Measurements from ENCODE around the gene SEMA5A. TPM values are rescaled to one million over a fixed set of nuclear protein-coding genes. Genes with fewer than 3 reads are reported as not detected.

SEMA5A gene
- total RNA-seq, 1 experiment from 2014 or later: 34.3 TPM

DNA sequence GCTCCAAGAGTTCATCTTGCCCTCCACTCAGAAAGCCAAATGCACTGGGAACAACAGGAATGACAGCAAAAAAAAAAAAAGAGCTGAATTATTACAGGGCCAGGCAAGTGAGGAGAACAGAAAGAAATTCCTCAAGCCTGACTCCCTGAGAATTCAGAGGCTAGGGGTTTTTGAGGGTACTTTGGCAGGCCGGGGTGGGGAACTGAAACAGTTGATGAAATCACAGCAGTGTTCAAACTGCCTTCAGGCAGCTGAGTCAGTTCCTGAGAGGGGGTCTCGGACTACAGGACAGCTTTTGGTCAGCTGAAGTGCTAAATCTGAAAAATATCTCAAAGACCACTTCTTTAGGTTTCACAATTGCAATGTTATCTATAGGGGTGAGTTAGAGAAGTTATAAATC, 419.4 kb downstream of the SEMA5A start:
- peaks cover 19% of the 10 kb centered on the region for H3K36me3 Mint-ChIP-seq (ENCODE audit: insufficient read depth, unreplicated experiment)
- CTCF ChIA-PET: no interaction called here
- POLR2A ChIA-PET: no interaction called here
- no TSS peak for BruUV-seq (replicated peaks)
- no peaks in the 10 kb centered on the region for H3K9me3 Mint-ChIP-seq (ENCODE audit: unreplicated experiment)
- no peaks in the 10 kb centered on the region for H3K4me1 ChIP-seq
- no peaks in the 10 kb centered on the region for H3K27me3 ChIP-seq (replicated peaks; ENCODE audit: control insufficient read depth, insufficient read depth, low read length)
- DNase-seq: no peak
- intact Hi-C loops (cut with micrococcal nuclease; ENCODE audit: unreplicated experiment): no loop called here
- no peak overlapping the region for H3K4me3 Mint-ChIP-seq (ENCODE audit: unreplicated experiment)
- TF ChIP-seq, protein P1, sequence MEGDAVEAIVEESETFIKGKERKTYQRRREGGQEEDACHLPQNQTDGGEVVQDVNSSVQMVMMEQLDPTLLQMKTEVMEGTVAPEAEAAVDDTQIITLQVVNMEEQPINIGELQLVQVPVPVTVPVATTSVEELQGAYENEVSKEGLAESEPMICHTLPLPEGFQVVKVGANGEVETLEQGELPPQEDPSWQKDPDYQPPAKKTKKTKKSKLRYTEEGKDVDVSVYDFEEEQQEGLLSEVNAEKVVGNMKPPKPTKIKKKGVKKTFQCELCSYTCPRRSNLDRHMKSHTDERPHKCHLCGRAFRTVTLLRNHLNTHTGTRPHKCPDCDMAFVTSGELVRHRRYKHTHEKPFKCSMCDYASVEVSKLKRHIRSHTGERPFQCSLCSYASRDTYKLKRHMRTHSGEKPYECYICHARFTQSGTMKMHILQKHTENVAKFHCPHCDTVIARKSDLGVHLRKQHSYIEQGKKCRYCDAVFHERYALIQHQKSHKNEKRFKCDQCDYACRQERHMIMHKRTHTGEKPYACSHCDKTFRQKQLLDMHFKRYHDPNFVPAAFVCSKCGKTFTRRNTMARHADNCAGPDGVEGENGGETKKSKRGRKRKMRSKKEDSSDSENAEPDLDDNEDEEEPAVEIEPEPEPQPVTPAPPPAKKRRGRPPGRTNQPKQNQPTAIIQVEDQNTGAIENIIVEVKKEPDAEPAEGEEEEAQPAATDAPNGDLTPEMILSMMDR (IDR thresholded peaks at IDR 0.05; ENCODE audit: insufficient read depth in 1 of 2, low read depth in 1 of 2, low read length in 1 of 2, severe bottlenecking in 1 of 2, unreplicated experiment in 1 of 2): no peak
- H3K4me3 ChIP-seq (ENCODE audit: low read depth, low read length): no peak overlapping the region
- no peaks in the 10 kb centered on the region for H3K9me3 ChIP-seq
- no peak overlapping the region for H3K27ac Mint-ChIP-seq (ENCODE audit: unreplicated experiment)
- H3K27me3 Mint-ChIP-seq (ENCODE audit: insufficient read depth, unreplicated experiment): no peaks in the 10 kb centered on the region
- H3K4me1 Mint-ChIP-seq (ENCODE audit: low read depth, unreplicated experiment): peaks cover 6% of the 10 kb centered on the region
- H3K36me3 ChIP-seq (ENCODE audit: control insufficient read depth, insufficient read depth, low read length): no peaks in the 10 kb centered on the region

DNA sequence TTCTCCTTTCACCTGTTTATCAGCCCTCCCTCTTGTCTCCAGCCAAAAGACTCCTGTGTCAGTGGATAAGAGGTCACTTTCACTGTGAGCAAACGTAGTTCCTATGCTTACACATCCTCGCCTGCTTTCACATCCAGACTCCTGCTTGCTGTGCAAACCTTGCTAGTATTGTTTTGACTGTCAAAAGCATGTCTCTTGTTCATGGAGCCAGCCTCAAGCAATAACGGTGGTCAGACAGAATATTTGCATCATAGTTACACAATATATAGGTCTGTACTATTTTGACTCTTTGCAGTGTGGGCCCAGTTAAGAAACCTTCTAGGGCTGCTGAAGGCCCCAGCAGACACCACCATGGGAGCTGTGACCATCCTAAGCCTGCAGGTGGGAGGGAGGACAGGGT, 420.0 kb downstream of the SEMA5A start:
- Mint-ChIP-seq H3K36me3 (ENCODE audit: insufficient read depth, unreplicated experiment) (peaks cover 19% of the 10 kb centered on the region), H3K27me3 (ENCODE audit: insufficient read depth, unreplicated experiment) (no peaks in the 10 kb centered on the region), H3K4me1 (ENCODE audit: low read depth, unreplicated experiment) (peaks cover 6% of the 10 kb centered on the region), H3K9me3 (ENCODE audit: unreplicated experiment) (no peaks in the 10 kb centered on the region), H3K27ac (ENCODE audit: unreplicated experiment) (no peak overlapping the region), H3K4me3 (ENCODE audit: unreplicated experiment) (no peak overlapping the region)
- Histone ChIP-seq H3K27me3 (replicated peaks; ENCODE audit: control insufficient read depth, insufficient read depth, low read length) (no peaks in the 10 kb centered on the region), H3K36me3 (ENCODE audit: control insufficient read depth, insufficient read depth, low read length) (no peaks in the 10 kb centered on the region), H3K4me3 (ENCODE audit: low read depth, low read length) (no peak overlapping the region), H3K9me3 (no peaks in the 10 kb centered on the region), H3K4me1 (no peaks in the 10 kb centered on the region)
- BruUV-seq (replicated peaks): no TSS peak
- TF ChIP-seq, protein P1 (IDR thresholded peaks at IDR 0.05; ENCODE audit: insufficient read depth in 1 of 2, low read depth in 1 of 2, low read length in 1 of 2, severe bottlenecking in 1 of 2, unreplicated experiment in 1 of 2): no peak
- DNase-seq: no peak
- intact Hi-C loops (cut with micrococcal nuclease; ENCODE audit: unreplicated experiment): no loop called here
- ChIA-PET POLR2A (no interaction called here), CTCF (no interaction called here)

DNA sequence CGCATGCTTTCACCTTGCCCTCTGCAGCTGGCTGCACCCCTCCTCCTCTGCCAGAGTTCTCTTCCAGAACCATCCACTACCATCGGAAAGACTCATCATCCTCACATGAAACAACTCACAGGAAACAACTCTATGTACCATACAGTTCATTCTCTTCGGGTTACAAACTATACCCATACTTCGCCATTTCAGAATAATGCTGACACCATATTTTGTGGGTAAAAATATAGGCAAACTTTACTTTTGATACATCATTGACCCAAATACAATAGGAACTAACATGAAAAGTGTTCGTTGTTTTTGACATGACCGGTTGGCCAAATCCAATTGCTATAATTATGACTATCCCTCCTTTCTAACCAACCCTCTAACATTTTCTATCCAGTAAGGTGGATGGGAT, 421.0 kb downstream of the SEMA5A start:
- Histone ChIP-seq H3K9me3 (no peaks in the 10 kb centered on the region), H3K27me3 (replicated peaks; ENCODE audit: control insufficient read depth, insufficient read depth, low read length) (no peaks in the 10 kb centered on the region), H3K36me3 (ENCODE audit: control insufficient read depth, insufficient read depth, low read length) (no peaks in the 10 kb centered on the region), H3K4me1 (no peaks in the 10 kb centered on the region), H3K4me3 (ENCODE audit: low read depth, low read length) (no peak overlapping the region)
- intact Hi-C loops (cut with micrococcal nuclease; ENCODE audit: unreplicated experiment): no loop called here
- TF ChIP-seq, protein P1 (IDR thresholded peaks at IDR 0.05; ENCODE audit: insufficient read depth in 1 of 2, low read depth in 1 of 2, low read length in 1 of 2, severe bottlenecking in 1 of 2, unreplicated experiment in 1 of 2): no peak
- CTCF ChIA-PET: no interaction called here
- Mint-ChIP-seq H3K27ac (ENCODE audit: unreplicated experiment) (no peak overlapping the region), H3K36me3 (ENCODE audit: insufficient read depth, unreplicated experiment) (peaks cover 19% of the 10 kb centered on the region), H3K9me3 (ENCODE audit: unreplicated experiment) (no peaks in the 10 kb centered on the region), H3K4me1 (ENCODE audit: low read depth, unreplicated experiment) (peaks cover 6% of the 10 kb centered on the region), H3K4me3 (ENCODE audit: unreplicated experiment) (no peak overlapping the region), H3K27me3 (ENCODE audit: insufficient read depth, unreplicated experiment) (no peaks in the 10 kb centered on the region)
- POLR2A ChIA-PET: no interaction called here
- no TSS peak for BruUV-seq (replicated peaks)
- no peak for DNase-seq
